GM20000 (cell line): ENCODE data around the gene LDAH.

Experiments
- DNase-seq: peaks from one replicate; pipeline ENCODE4 v3.0.0; 2012; ENCODE audit warnings: low spot score
- CTCF ChIP-seq: IDR thresholded peaks from 2 replicates; pipeline ENCODE4 v1.5.1; 2012; ENCODE audit warnings: mild to moderate bottlenecking, control low read depth; ENCODE audit errors: extremely low read depth, missing control alignments

The LDAH gene

GRCh38 chr2:20665243-20666004 is 157.5 kb downstream of the LDAH start:
- no peak for TF ChIP-seq CTCF
- DNase-seq, result no peak

- TF ChIP-seq CTCF, result no peak
- DNase-seq, result no peak
Observed at GRCh38 chr2:20664431-20665242, 158.3 kb downstream of the LDAH start.

DNA sequence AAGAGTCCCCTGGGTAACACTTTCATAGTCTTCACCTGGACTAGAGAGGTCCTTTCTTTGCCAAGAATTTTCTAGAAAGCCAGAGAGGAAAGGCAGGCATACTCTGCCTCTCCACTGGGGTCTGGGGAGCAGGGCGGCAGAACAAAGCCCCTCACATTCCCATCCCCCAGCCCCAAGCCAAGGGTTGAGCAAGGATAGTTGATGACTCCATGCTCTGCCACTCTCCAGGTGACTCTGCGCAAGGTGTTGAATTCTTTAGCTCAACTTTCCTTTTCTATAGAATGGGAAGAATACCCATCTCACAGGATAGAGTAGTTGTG is 158.9 kb downstream of the LDAH start:
- TF ChIP-seq CTCF, result no peak
- no peak for DNase-seq

- TF ChIP-seq CTCF, result no peak
- DNase-seq, result no peak
Observed at GRCh38 chr2:20663196-20664070, 159.5 kb downstream of the LDAH start.

- DNase-seq, result no peak
- TF ChIP-seq CTCF, result no peak
Observed at GRCh38 chr2:20662308-20662937, 160.5 kb downstream of the LDAH start.

- peak; percentile 89 for TF ChIP-seq CTCF
- DNase-seq, result peak; percentile 84
Observed at GRCh38 chr2:20661421-20662307, 161.2 kb downstream of the LDAH start.
